Endothelial cell of umbilical vein (primary cell): ENCODE measurements around the gene AHNAK2. TPM values are rescaled to one million over a fixed set of nuclear protein-coding genes. Genes with fewer than 3 reads are reported as not detected.

Source experiments
- BruUV-seq: library from RNA; stranded (reverse); fragments of 400-500 nt; replicated peaks from 2 replicates; lab custom pipeline; 2021; lab: Mats Ljungman, UMichigan
- CTCF ChIA-PET: fragments of 300-600, 350-600 bp; sonication (Branson Sonifier 250); formaldehyde crosslinking; loops from one replicate; lab custom pipeline; 2021; ENCODE audit warnings: antibody characterized with exemption, inconsistent platforms; lab: Charles Lee
- POLR2A ChIA-PET: fragments of 300-600, 350-600 bp; sonication (Branson Sonifier 250); formaldehyde crosslinking; loops from one replicate; lab custom pipeline; 2021; ENCODE audit warnings: antibody characterized with exemption, inconsistent platforms; lab: Charles Lee
- DNase-seq: peaks from one replicate; pipeline ENCODE4 v3.0.0-alpha.2; 2011; ENCODE audit warnings: low read depth, low spot score
- FAIRE-seq: peaks from 2 replicates; lab custom pipeline; 2011; peaks lifted over from hg19 to GRCh38; lab: Jason Lieb, UNC
- H2AFZ ChIP-seq: 2 replicates; pipeline ENCODE4 v1.6.0; 2012; ENCODE audit warnings: low read depth, low read length, control low read depth, inconsistent platforms
- H3K27ac ChIP-seq: 2 replicates; pipeline ENCODE4 v1.5.1; 2011; ENCODE audit warnings: low read depth, mild to moderate bottlenecking, control low read depth, low read length, moderate library complexity; ENCODE audit not compliant: insufficient read depth
- H3K27me3 ChIP-seq, 2 experiments: 2 replicates each; pipeline versions ENCODE4 v1.6.0 to v1.6.1; 2011; ENCODE audit warnings: low read length in 2 of 2, mixed read lengths in 1 of 2; ENCODE audit not compliant: control insufficient read depth in 2 of 2, insufficient read depth in 2 of 2
- H3K36me3 ChIP-seq, 2 experiments: 2 replicates in 1 of 2; 3 replicates in 1 of 2; pipeline ENCODE4 v1.5.1; 2011; ENCODE audit warnings: low read length in 2 of 2, mild to moderate bottlenecking in 1 of 2, moderate library complexity in 1 of 2; ENCODE audit not compliant: control insufficient read depth in 2 of 2, insufficient read depth in 2 of 2; ENCODE audit errors: extremely low read depth in 1 of 2
- H3K4me1 ChIP-seq: 3 replicates; pipeline ENCODE4 v1.5.1; 2011; ENCODE audit warnings: mild to moderate bottlenecking, low read length; ENCODE audit not compliant: control insufficient read depth, insufficient read depth; ENCODE audit errors: extremely low read depth
- H3K4me2 ChIP-seq: 2 replicates; pipeline ENCODE4 v1.6.1; 2011; ENCODE audit warnings: low read length, control low read depth, mixed read lengths; ENCODE audit not compliant: insufficient read depth
- H3K4me3 ChIP-seq, 3 experiments: fragments of 200-600 bp in 1 of 3; sonication (generic), shearing (Covaris generic) in 1 of 3; replicated peaks in 1 of 3; 2 replicates each; pipeline ENCODE4 v1.5.1; 2011 to 2016; ENCODE audit warnings: control low read depth in 3 of 3, low read length in 3 of 3, mild to moderate bottlenecking in 2 of 3, inconsistent platforms in 1 of 3, low read depth in 1 of 3, moderate library complexity in 1 of 3; ENCODE audit not compliant: insufficient read depth in 1 of 3
- H3K79me2 ChIP-seq: 2 replicates; pipeline ENCODE4 v1.6.0; 2012; ENCODE audit warnings: low read length, inconsistent platforms; ENCODE audit not compliant: control insufficient read depth, insufficient read depth
- H3K9ac ChIP-seq: replicated peaks from 2 replicates; pipeline ENCODE3; 2011; ENCODE audit warnings: low read length, control low read depth; ENCODE audit not compliant: insufficient read depth; ENCODE audit errors: extremely low read depth
- H3K9me1 ChIP-seq: replicated peaks from 3 replicates; pipeline ENCODE4 v1.6.0; 2011; ENCODE audit warnings: mild to moderate bottlenecking, low read length; ENCODE audit not compliant: control insufficient read depth, insufficient read depth; ENCODE audit errors: extremely low read depth
- H3K9me3 ChIP-seq: replicated peaks from 2 replicates; pipeline ENCODE4 v1.5.1; 2012; ENCODE audit warnings: low read length, inconsistent platforms; ENCODE audit not compliant: control insufficient read depth, insufficient read depth
- H4K20me1 ChIP-seq: replicated peaks from 2 replicates; pipeline ENCODE3; 2011; ENCODE audit warnings: mild to moderate bottlenecking, low read length; ENCODE audit not compliant: control insufficient read depth, insufficient read depth; ENCODE audit errors: extremely low read depth
- CTCF ChIP-seq, 2 donors: IDR thresholded peaks; 1 replicate in 1 of 2; 2 replicates in 1 of 2; pipeline ENCODE4 v1.5.1; 2011; ENCODE audit warnings: low read length in 2 of 2, mild to moderate bottlenecking in 2 of 2, moderate library complexity in 2 of 2, control low read depth in 1 of 2, inconsistent platforms in 1 of 2, low read depth in 1 of 2; ENCODE audit not compliant: insufficient read depth in 1 of 2; ENCODE audit errors: extremely low read depth in 1 of 2
- EZH2 ChIP-seq: IDR thresholded peaks from 2 replicates; pipeline ENCODE4 v1.6.1; 2012; ENCODE audit warnings: borderline replicate concordance, low read depth, mild to moderate bottlenecking, moderate library complexity, low read length, inconsistent platforms; ENCODE audit not compliant: severe bottlenecking
- FOS ChIP-seq: IDR thresholded peaks from 2 replicates; pipeline ENCODE4 v1.6.1; 2011; ENCODE audit warnings: mild to moderate bottlenecking, low read length, moderate library complexity, borderline replicate concordance; ENCODE audit not compliant: insufficient read depth
- GATA2 ChIP-seq: IDR thresholded peaks from 2 replicates; pipeline ENCODE4 v1.7.0; 2011; ENCODE audit warnings: low read depth, mild to moderate bottlenecking, moderate library complexity, mixed read lengths, low read length; ENCODE audit not compliant: insufficient read length, insufficient read depth
- JUN ChIP-seq: IDR thresholded peaks from 2 replicates; pipeline ENCODE4 v1.6.1; 2011; ENCODE audit warnings: borderline replicate concordance, low read depth; ENCODE audit not compliant: insufficient read length, insufficient read depth
- MAX ChIP-seq: IDR thresholded peaks from 2 replicates; pipeline ENCODE4 v1.6.1; 2011; ENCODE audit not compliant: insufficient read depth, insufficient read length
- MYC ChIP-seq: IDR thresholded peaks from one replicate; pipeline ENCODE4 v1.6.1; 2011; ENCODE audit warnings: mild to moderate bottlenecking, low read depth, low read length
- POLR2A ChIP-seq: IDR thresholded peaks from 2 replicates; pipeline ENCODE4 v1.6.1; 2012; ENCODE audit warnings: low read depth, mild to moderate bottlenecking, control low read depth, low read length
- POLR2AphosphoS5 ChIP-seq: IDR thresholded peaks from 2 replicates; pipeline ENCODE4 v1.6.1; 2012; ENCODE audit warnings: low read depth, mild to moderate bottlenecking, control low read depth, low read length, moderate library complexity; ENCODE audit not compliant: insufficient read depth
- dilution Hi-C: fragments of 300-500 bp; cut with MboI; formaldehyde crosslinking; loops from one replicate; pipeline ENCODE4 v1.15.0; 2019; ENCODE audit warnings: low sequenced_read_pairs; ENCODE audit not compliant: extremely low pct_ligation_motif_present
- intact Hi-C: fragments of 100-400 bp; cut with micrococcal nuclease; formaldehyde crosslinking; loops from one replicate; pipeline ENCODE4 v1.10.0; 2022
- polyA plus RNA-seq, 4 experiments: library from polyadenylated mRNA; depleted of rRNA in 3 of 4; stranded (reverse) in 3 of 4; unstranded in 1 of 4; fragments of >200 nt; gene quantifications; 2 replicates each; pipeline versions ENCODE4 v1.2.1 to v1.2.3, GENCODE V29; 2011 to 2012; ENCODE audit warnings: missing spikeins in 1 of 4
- total RNA-seq: library from RNA; stranded (reverse); gene quantifications from 2 replicates; pipeline ENCODE4 v1.2.3, GENCODE V29; 2021

The AHNAK2 gene
- total and polyA plus RNA-seq, 2 donors (not counting 3 experiments of a cell fraction or from before 2014, with no cell fraction given): 17.7 to 68.7 TPM

- Histone ChIP-seq H4K20me1 (no peaks in the 10 kb centered on the region), H3K9me1 (no peaks in the 10 kb centered on the region), H3K36me3 (no peaks in the 10 kb centered on the region), H3K4me3 (no peak overlapping the region), H3K4me2 (no peak overlapping the region), H3K9me3 (no peaks in the 10 kb centered on the region), H3K4me1 (peaks cover 6% of the 10 kb centered on the region), H2AFZ (no peak overlapping the region), H3K79me2 (no peaks in the 10 kb centered on the region), H3K27ac (no peak overlapping the region), H3K27me3 (peaks cover 3 to 9% of the 10 kb centered on the region in 2 experiments), H3K9ac (no peak overlapping the region)
- ChIA-PET CTCF (interaction anchor here (0.9 to 1.2 kb wide), 4 partner anchors 31 to 149 kb away, joined by 3 to 6 read pairs (median 4); no protein-coding TSS in a partner anchor), POLR2A (no interaction called here)
- intact Hi-C loops: no loop called here
- no peak for FAIRE-seq
- no peak for DNase-seq
- TF ChIP-seq MAX (no peak), MYC (no peak), JUN (no peak), POLR2A (no peak), FOS (no peak), EZH2 (no peak), POLR2AphosphoS5 (no peak), CTCF (IDR thresholded peaks at IDR 0.05; ENCODE audit: extremely low read depth in 1 of 2, insufficient read depth in 1 of 2, low read depth in 1 of 2, low read length in 2 of 2) (no peak), GATA2 (no peak)
- dilution Hi-C loops: loop anchor here (10.0 kb wide), 1 partner anchor 138 kb away; no protein-coding TSS in a partner anchor
- TSS peak; percentile 2 for BruUV-seq
Measured at GRCh38 chr14:104937161-104937560, 41.0 kb downstream of the AHNAK2 start.
